Midbrain (tissue), 1 donor: ENCODE data around the gene RHOC.

Source experiments
- DNase-seq: peaks from one replicate; lab custom pipeline; 2025; lab: John Stamatoyannopoulos, UW

The RHOC gene

GRCh38 chr1:112717263-112717873 lies 10.4 kb upstream of the RHOC start:
- no peak for DNase-seq

- DNase-seq: peak; percentile 96
These were observed 9.3 kb upstream of the RHOC start for GRCh38 chr1:112716133-112716720.

GRCh38 chr1:112715264-112716053 lies 8.5 kb upstream of the RHOC start, which contains the start of gene PPM1J:
PPM1J (minus strand) TSS chr1:112715332; CDS start chr1:112715301, 31 bp downstream.
- DNase-seq: peak; percentile 77

- no peak for DNase-seq
These were observed 7.7 kb upstream of the RHOC start for GRCh38 chr1:112714313-112715263.

- DNase-seq: no peak
These were observed 6.8 kb upstream of the RHOC start for GRCh38 chr1:112713466-112714312.

GRCh38 chr1:112712701-112713128 lies 5.8 kb upstream of the RHOC start:
- DNase-seq: no peak

- DNase-seq: no peak
These were observed 5.3 kb upstream of the RHOC start for GRCh38 chr1:112712191-112712590.

- DNase-seq: no peak
These were observed 4.7 kb upstream of the RHOC start for GRCh38 chr1:112711670-112712069.

GRCh38 chr1:112711041-112711440 lies 4.1 kb upstream of the RHOC start:
- no peak for DNase-seq

GRCh38 chr1:112710586-112710985 lies 3.7 kb upstream of the RHOC start:
- no peak for DNase-seq

- DNase-seq: no peak
These were observed 3.2 kb upstream of the RHOC start for GRCh38 chr1:112710159-112710558.

GRCh38 chr1:112708489-112708888 lies 1.6 kb upstream of the RHOC start:
- no peak for DNase-seq

- no peak for DNase-seq
These were observed 1.1 kb upstream of the RHOC start for GRCh38 chr1:112708002-112708448.

- peak; percentile 74 for DNase-seq
These were observed 484 bp upstream of the RHOC start for GRCh38 chr1:112707221-112708001.

- peak; percentile 76 for DNase-seq
These were observed 1.8 kb downstream of the RHOC start for GRCh38 chr1:112704934-112705627.

- peak; percentile 87 for DNase-seq
These were observed 2.5 kb downstream of the RHOC start for GRCh38 chr1:112704391-112704933.

- no peak for DNase-seq
These were observed 3.2 kb downstream of the RHOC start for GRCh38 chr1:112703706-112704105.

GRCh38 chr1:112702420-112703261 lies 4.3 kb downstream of the RHOC start:
- DNase-seq: no peak
